HCT116 (cell line): Measurements from ENCODE around the gene SMAP2. TPM values are rescaled to one million over a fixed set of nuclear protein-coding genes. Genes with fewer than 3 reads are reported as not detected.

Experiments
- ATAC-seq: fragments of 200-7000 bp; cut with Tn5 transposase; 2 replicates; pipeline ENCODE4 v1.9.1; 2020; ENCODE audit warnings: mild to moderate bottlenecking, moderate library complexity
- BruUV-seq: library from RNA; stranded (reverse); fragments of 400-500 nt; replicated peaks from 2 replicates; lab custom pipeline; 2021; lab: Mats Ljungman, UMichigan
- CTCF ChIA-PET: fragments of 300-600 bp; sonication (Branson Sonifier 250); formaldehyde crosslinking; loops from one replicate; lab custom pipeline; 2021; ENCODE audit warnings: antibody characterized with exemption; lab: Charles Lee
- POLR2A ChIA-PET: fragments of 300-600, 350-600 bp; sonication (Branson Sonifier 250); formaldehyde crosslinking; loops from one replicate; lab custom pipeline; 2021; ENCODE audit warnings: antibody characterized with exemption; lab: Charles Lee
- RAD21 ChIA-PET, 2 experiments: fragments of 300-600 bp; sonication (Branson Sonifier 250); formaldehyde crosslinking; loops; one replicate each; lab custom pipeline; 2023; ENCODE audit warnings: low total read pairs in 2 of 2; ENCODE audit not compliant: uncharacterized antibody in 2 of 2, unreplicated experiment in 2 of 2, low non-redundant PET in 1 of 2; lab: Charles Lee
- DNase-seq: peaks from one replicate; pipeline ENCODE4 v3.0.0-alpha.2; 2010; ENCODE audit warnings: low read depth, low spot score
- H2AFZ ChIP-seq: fragments of 200-600 bp; shearing (Covaris generic), sonication (generic); 2 replicates; pipeline ENCODE4 v1.6.1; 2017; ENCODE audit warnings: low read depth, mixed run types, mixed read lengths, antibody characterized with exemption, low read length; ENCODE audit not compliant: poor library complexity, severe bottlenecking
- H3K27ac ChIP-seq: 2 replicates; pipeline ENCODE4 v1.5.1; 2012; ENCODE audit warnings: low read depth, low read length
- H3K27me3 ChIP-seq: fragments of 200-600 bp; sonication (generic); 2 replicates; pipeline ENCODE4 v1.6.1; 2016; ENCODE audit warnings: mixed run types, low read length, mixed read lengths; ENCODE audit not compliant: insufficient read depth
- H3K36me3 ChIP-seq, 2 experiments: fragments of 200-500 bp in 1 of 2; fragments of 200-600 bp in 1 of 2; sonication (Bioruptor generic) in 1 of 2; sonication (generic) in 1 of 2; 2 replicates each; pipeline versions ENCODE4 v1.5.1 to v1.6.1; 2014 to 2016; ENCODE audit warnings: low read length in 2 of 2, inconsistent platforms in 1 of 2, mixed read lengths in 1 of 2, mixed run types in 1 of 2; ENCODE audit not compliant: insufficient read depth in 2 of 2, control insufficient read depth in 1 of 2
- H3K4me1 ChIP-seq, 2 experiments: fragments of 200-600 bp in 1 of 2; sonication (generic) in 1 of 2; 2 replicates each; pipeline versions ENCODE4 v1.5.1 to v1.6.1; 2012 to 2017; ENCODE audit warnings: low read length in 2 of 2, inconsistent platforms in 1 of 2, mild to moderate bottlenecking in 1 of 2, mixed read lengths in 1 of 2, mixed run types in 1 of 2, moderate library complexity in 1 of 2; ENCODE audit not compliant: insufficient read depth in 2 of 2, control insufficient read depth in 1 of 2
- H3K4me2 ChIP-seq: fragments of 200-600 bp; sonication (generic); 2 replicates; pipeline ENCODE4 v1.6.1; 2017; ENCODE audit warnings: mixed run types, low read length, mixed read lengths
- H3K4me3 ChIP-seq, 2 experiments: fragments of 200-600 bp in 1 of 2; sonication (generic) in 1 of 2; replicated peaks in 1 of 2; 2 replicates each; pipeline ENCODE4 v1.5.1; 2011 to 2016; ENCODE audit warnings: low read length in 2 of 2, control low read depth in 1 of 2, low read depth in 1 of 2, mild to moderate bottlenecking in 1 of 2, mixed read lengths in 1 of 2, mixed run types in 1 of 2
- H3K79me2 ChIP-seq: fragments of 200-600 bp; sonication (generic); 2 replicates; pipeline ENCODE4 v1.6.1; 2017; ENCODE audit warnings: mild to moderate bottlenecking, mixed run types, low read length, moderate library complexity, mixed read lengths; ENCODE audit not compliant: insufficient read depth
- H3K9ac ChIP-seq: fragments of 200-600 bp; sonication (generic); 2 replicates; pipeline ENCODE4 v1.6.1; 2016; ENCODE audit warnings: low read length, mixed read lengths
- H3K9me2 ChIP-seq: fragments of 200-600 bp; sonication (generic), shearing (Covaris generic); 2 replicates; pipeline ENCODE4 v1.6.1; 2017; ENCODE audit warnings: mixed run types, mild to moderate bottlenecking, moderate library complexity; ENCODE audit not compliant: insufficient read depth
- H3K9me3 ChIP-seq, 2 experiments: fragments of 200-500 bp in 1 of 2; fragments of 200-600 bp in 1 of 2; sonication (Bioruptor generic) in 1 of 2; sonication (generic) in 1 of 2; 2 replicates each; pipeline ENCODE4 v1.6.1; 2014 to 2017; ENCODE audit warnings: low read length in 2 of 2, mixed read lengths in 2 of 2, inconsistent platforms in 1 of 2, low read depth in 1 of 2, mild to moderate bottlenecking in 1 of 2, mixed run types in 1 of 2, moderate library complexity in 1 of 2; ENCODE audit not compliant: control insufficient read depth in 1 of 2, insufficient read depth in 1 of 2
- H4K20me1 ChIP-seq: fragments of 200-600 bp; sonication (generic), shearing (Covaris generic); 2 replicates; pipeline ENCODE4 v1.6.1; 2017; ENCODE audit warnings: mixed run types, mild to moderate bottlenecking, moderate library complexity; ENCODE audit not compliant: insufficient read depth
- CBX3 ChIP-seq: IDR thresholded peaks from 2 replicates; pipeline ENCODE4 v1.6.1; 2012; ENCODE audit warnings: low read depth
- CEBPB ChIP-seq: IDR thresholded peaks from 2 replicates; pipeline ENCODE4 v1.6.1; 2012; ENCODE audit warnings: low read depth
- CTCF ChIP-seq, 3 experiments: fragments of 200-600 bp in 1 of 3; sonication (generic) in 1 of 3; IDR thresholded peaks in 2 of 3; conservative IDR thresholded peaks in 1 of 3; 2 replicates each; pipeline ENCODE4 v1.5.1; 2012 to 2017; ENCODE audit warnings: low read depth in 2 of 3, low read length in 2 of 3, antibody characterized with exemption in 1 of 3, borderline replicate concordance in 1 of 3, control low read depth in 1 of 3, mild to moderate bottlenecking in 1 of 3, mixed read lengths in 1 of 3, mixed run types in 1 of 3, moderate library complexity in 1 of 3; ENCODE audit not compliant: insufficient read depth in 1 of 3
- EGR1 ChIP-seq: IDR thresholded peaks from 2 replicates; pipeline ENCODE4 v1.6.1; 2012; ENCODE audit warnings: low read depth
- ELF1 ChIP-seq: IDR thresholded peaks from 2 replicates; pipeline ENCODE4 v1.6.1; 2012; ENCODE audit warnings: low read depth, borderline replicate concordance
- EZH2phosphoT487 ChIP-seq: fragments of 200-600 bp; IDR thresholded peaks from 2 replicates; pipeline ENCODE4 v1.6.1; 2018; ENCODE audit warnings: antibody characterized with exemption, borderline replicate concordance
- FOSL1 ChIP-seq: IDR thresholded peaks from 2 replicates; pipeline ENCODE4 v1.6.1; 2012; ENCODE audit warnings: low read depth
- JUND ChIP-seq: IDR thresholded peaks from 2 replicates; pipeline ENCODE4 v1.6.1; 2012
- MAX ChIP-seq: IDR thresholded peaks from 2 replicates; pipeline ENCODE4 v1.6.1; 2012
- POLR2AphosphoS5 ChIP-seq: IDR thresholded peaks from 2 replicates; pipeline ENCODE4 v1.6.1; 2011; ENCODE audit warnings: mild to moderate bottlenecking, low read depth, low read length, moderate library complexity
- RAD21 ChIP-seq: IDR thresholded peaks from 2 replicates; pipeline ENCODE4 v1.6.1; 2012; ENCODE audit warnings: low read depth, mild to moderate bottlenecking
- SIN3A ChIP-seq: IDR thresholded peaks from 2 replicates; pipeline ENCODE4 v1.6.1; 2012; ENCODE audit warnings: low read depth
- TCF7L2 ChIP-seq: IDR thresholded peaks from 2 replicates; pipeline ENCODE4 v1.7.0; 2011; ENCODE audit warnings: borderline replicate concordance, inconsistent platforms; ENCODE audit not compliant: insufficient read depth, insufficient read length; ENCODE audit errors: extremely low read depth
- YY1 ChIP-seq: IDR thresholded peaks from 2 replicates; pipeline ENCODE4 v1.6.1; 2011; ENCODE audit warnings: low read length, low read depth, moderate library complexity, mild to moderate bottlenecking; ENCODE audit not compliant: insufficient replicate concordance; ENCODE audit errors: extremely low read depth
- ZBTB33 ChIP-seq: IDR thresholded peaks from 2 replicates; pipeline ENCODE4 v1.6.1; 2011; ENCODE audit warnings: mild to moderate bottlenecking, low read length, moderate library complexity; ENCODE audit not compliant: insufficient replicate concordance; ENCODE audit errors: extremely low read depth
- ZFX ChIP-seq: fragments of 450-650 bp; IDR thresholded peaks from 2 replicates; pipeline ENCODE4 v1.6.1; 2017
- ZNF274 ChIP-seq: fragments of 200-500 bp; sonication (Bioruptor generic); IDR thresholded peaks from 2 replicates; pipeline ENCODE4 v1.6.1; 2014; ENCODE audit warnings: mild to moderate bottlenecking, low read depth, low read length, inconsistent platforms
- intact Hi-C: fragments of 100-400 bp; cut with micrococcal nuclease; formaldehyde crosslinking; loops from 2 replicates; pipeline ENCODE4 v1.10.0; 2022
- total RNA-seq: library from RNA; stranded (reverse); gene quantifications from one replicate; pipeline ENCODE4 v1.2.1, GENCODE V29; 2021; ENCODE audit not compliant: unreplicated experiment
- TF ChIP-seq, protein P1 (sequence below): IDR thresholded peaks from 2 replicates; pipeline ENCODE4 v1.6.1; 2012; ENCODE audit warnings: low read depth
- TF ChIP-seq, protein P2 (sequence below): IDR thresholded peaks from 2 replicates; pipeline ENCODE4 v1.6.1; 2012

SMAP2 gene
- total RNA-seq, 1 experiment from 2014 or later, result 16.4 TPM

GRCh38 chr1:40379785-40380452 is 6.4 kb downstream of the SMAP2 start:
- H3K4me3 ChIP-seq, result no peak overlapping the region
- TF ChIP-seq JUND (no peak), CBX3 (no peak), CEBPB (no peak), ZFX (no peak), ZNF274 (no peak), SIN3A (no peak), RAD21 (no peak), FOSL1 (no peak), ZBTB33 (no peak), TCF7L2 (no peak), CTCF (IDR thresholded peaks at IDR 0.05 in 2 of 3, conservative IDR thresholded peaks at IDR 0.05 in 1 of 3; ENCODE audit: borderline replicate concordance in 1 of 3, insufficient read depth in 1 of 3, low read depth in 2 of 3, low read length in 2 of 3) (no peak), YY1 (no peak), EZH2phosphoT487 (no peak), MAX (no peak), EGR1 (no peak), ELF1 (no peak), POLR2AphosphoS5 (no peak)
- TF ChIP-seq, protein P1, sequence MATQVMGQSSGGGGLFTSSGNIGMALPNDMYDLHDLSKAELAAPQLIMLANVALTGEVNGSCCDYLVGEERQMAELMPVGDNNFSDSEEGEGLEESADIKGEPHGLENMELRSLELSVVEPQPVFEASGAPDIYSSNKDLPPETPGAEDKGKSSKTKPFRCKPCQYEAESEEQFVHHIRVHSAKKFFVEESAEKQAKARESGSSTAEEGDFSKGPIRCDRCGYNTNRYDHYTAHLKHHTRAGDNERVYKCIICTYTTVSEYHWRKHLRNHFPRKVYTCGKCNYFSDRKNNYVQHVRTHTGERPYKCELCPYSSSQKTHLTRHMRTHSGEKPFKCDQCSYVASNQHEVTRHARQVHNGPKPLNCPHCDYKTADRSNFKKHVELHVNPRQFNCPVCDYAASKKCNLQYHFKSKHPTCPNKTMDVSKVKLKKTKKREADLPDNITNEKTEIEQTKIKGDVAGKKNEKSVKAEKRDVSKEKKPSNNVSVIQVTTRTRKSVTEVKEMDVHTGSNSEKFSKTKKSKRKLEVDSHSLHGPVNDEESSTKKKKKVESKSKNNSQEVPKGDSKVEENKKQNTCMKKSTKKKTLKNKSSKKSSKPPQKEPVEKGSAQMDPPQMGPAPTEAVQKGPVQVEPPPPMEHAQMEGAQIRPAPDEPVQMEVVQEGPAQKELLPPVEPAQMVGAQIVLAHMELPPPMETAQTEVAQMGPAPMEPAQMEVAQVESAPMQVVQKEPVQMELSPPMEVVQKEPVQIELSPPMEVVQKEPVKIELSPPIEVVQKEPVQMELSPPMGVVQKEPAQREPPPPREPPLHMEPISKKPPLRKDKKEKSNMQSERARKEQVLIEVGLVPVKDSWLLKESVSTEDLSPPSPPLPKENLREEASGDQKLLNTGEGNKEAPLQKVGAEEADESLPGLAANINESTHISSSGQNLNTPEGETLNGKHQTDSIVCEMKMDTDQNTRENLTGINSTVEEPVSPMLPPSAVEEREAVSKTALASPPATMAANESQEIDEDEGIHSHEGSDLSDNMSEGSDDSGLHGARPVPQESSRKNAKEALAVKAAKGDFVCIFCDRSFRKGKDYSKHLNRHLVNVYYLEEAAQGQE, result no peak
- TF ChIP-seq, protein P2, sequence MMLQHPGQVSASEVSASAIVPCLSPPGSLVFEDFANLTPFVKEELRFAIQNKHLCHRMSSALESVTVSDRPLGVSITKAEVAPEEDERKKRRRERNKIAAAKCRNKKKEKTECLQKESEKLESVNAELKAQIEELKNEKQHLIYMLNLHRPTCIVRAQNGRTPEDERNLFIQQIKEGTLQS, result no peak
- no peaks in the 10 kb centered on the region for H3K9me3 ChIP-seq
- BruUV-seq, result no TSS peak
- H3K27me3 ChIP-seq, result no peaks in the 10 kb centered on the region
- ChIA-PET RAD21 (no interaction called here), POLR2A (no interaction called here), CTCF (no interaction called here)
- no peaks in the 10 kb centered on the region for H3K36me3 ChIP-seq
- H3K4me1 ChIP-seq, result peaks cover 4 to 5% of the 10 kb centered on the region in 2 experiments; a peak in 3 of 4 replicates
- intact Hi-C loops, result no loop called here
- H4K20me1 ChIP-seq, result no peaks in the 10 kb centered on the region
- no peak overlapping the region for H3K9ac ChIP-seq
- no peak overlapping the region for H3K4me2 ChIP-seq
- H3K27ac ChIP-seq, result no peak overlapping the region
- peaks cover 37% of the 10 kb centered on the region for H3K79me2 ChIP-seq
- no peaks in the 10 kb centered on the region for H3K9me2 ChIP-seq
- DNase-seq, result no peak
- no peak for ATAC-seq
- no peak overlapping the region for H2AFZ ChIP-seq
